OCI-LY7 (cell line): ENCODE results near the gene NRROS. TPM values are rescaled to one million over a fixed set of nuclear protein-coding genes. Genes with fewer than 3 reads are reported as not detected.

Experiments used
- BruUV-seq: library from RNA; stranded (reverse); fragments of 400-500 nt; replicated peaks from 2 replicates; lab custom pipeline; 2021; lab: Mats Ljungman, UMichigan
- CTCF ChIA-PET: fragments of 300-600 bp; sonication (Branson Sonifier 250); formaldehyde crosslinking; loops from one replicate; lab custom pipeline; 2022; ENCODE audit warnings: antibody characterized with exemption; ENCODE audit not compliant: unreplicated experiment; lab: Charles Lee
- POLR2A ChIA-PET: fragments of 300-600 bp; sonication (Branson Sonifier 250); formaldehyde crosslinking; loops from one replicate; lab custom pipeline; 2022; ENCODE audit warnings: antibody characterized with exemption; lab: Charles Lee
- DNase-seq: peaks from one replicate; pipeline ENCODE4 v3.0.0-alpha.2; 2015; ENCODE audit warnings: low spot score
- H2AFZ ChIP-seq: fragments of 200-600 bp; sonication (generic), shearing (Covaris generic); 2 replicates; pipeline ENCODE4 v1.6.1; 2014; ENCODE audit warnings: mild to moderate bottlenecking, antibody characterized with exemption, low read length, moderate library complexity
- H3K27ac ChIP-seq: fragments of 200-600 bp; sonication (generic); 2 replicates; pipeline ENCODE4 v1.5.1; 2014; ENCODE audit warnings: mixed run types, low read depth, mild to moderate bottlenecking, moderate library complexity, low read length, inconsistent platforms; ENCODE audit not compliant: poor library complexity, severe bottlenecking
- H3K36me3 ChIP-seq: fragments of 200-600 bp; sonication (generic); 2 replicates; pipeline ENCODE4 v1.6.1; 2014; ENCODE audit warnings: mild to moderate bottlenecking, antibody characterized with exemption, low read length, moderate library complexity, mixed read lengths; ENCODE audit not compliant: insufficient read depth
- H3K4me1 ChIP-seq: fragments of 200-600 bp; sonication (generic); 2 replicates; pipeline ENCODE4 v1.5.1; 2014; ENCODE audit warnings: mild to moderate bottlenecking, low read length; ENCODE audit not compliant: insufficient read depth, poor library complexity, severe bottlenecking
- H3K4me2 ChIP-seq: fragments of 200-600 bp; sonication (generic); 2 replicates; pipeline ENCODE4 v1.6.1; 2014; ENCODE audit warnings: mild to moderate bottlenecking, low read length
- H3K4me3 ChIP-seq: fragments of 200-600 bp; sonication (generic); 2 replicates; pipeline ENCODE4 v1.5.1; 2014; ENCODE audit warnings: mild to moderate bottlenecking, low read depth, low read length; ENCODE audit not compliant: poor library complexity, severe bottlenecking
- H3K79me2 ChIP-seq: fragments of 200-600 bp; sonication (generic); 2 replicates; pipeline ENCODE4 v1.6.1; 2016; ENCODE audit warnings: low read depth, mild to moderate bottlenecking, low read length, moderate library complexity, mixed read lengths; ENCODE audit not compliant: insufficient read depth
- H3K9me2 ChIP-seq: fragments of 200-600 bp; sonication (generic); 2 replicates; pipeline ENCODE4 v1.6.1; 2016; ENCODE audit warnings: mild to moderate bottlenecking, low read length, mixed read lengths; ENCODE audit not compliant: insufficient read depth
- H3K9me3 ChIP-seq: fragments of 200-600 bp; sonication (generic); 2 replicates; pipeline ENCODE4 v1.6.1; 2014; ENCODE audit warnings: mild to moderate bottlenecking, mixed run types, low read length, mixed read lengths
- H4K20me1 ChIP-seq: fragments of 200-600 bp; sonication (generic); 2 replicates; pipeline ENCODE4 v1.6.1; 2014; ENCODE audit warnings: mild to moderate bottlenecking, antibody characterized with exemption, low read length, moderate library complexity, mixed read lengths; ENCODE audit not compliant: insufficient read depth
- CTCF ChIP-seq: fragments of 200-600 bp; sonication (generic); conservative IDR thresholded peaks from 2 replicates; pipeline ENCODE4 v1.5.1; 2014; ENCODE audit warnings: mild to moderate bottlenecking, antibody characterized with exemption, low read length, moderate library complexity, mixed read lengths
- EZH2phosphoT487 ChIP-seq: fragments of 200-600 bp; sonication (generic); IDR thresholded peaks from 2 replicates; pipeline ENCODE4 v1.6.1; 2018; ENCODE audit warnings: low read depth, borderline replicate concordance, mild to moderate bottlenecking, mixed run types, antibody characterized with exemption, low read length, moderate library complexity, mixed read lengths
- intact Hi-C: fragments of 100-400 bp; cut with micrococcal nuclease; formaldehyde crosslinking; loops from one replicate; pipeline ENCODE4 v1.10.0; 2022; ENCODE audit not compliant: unreplicated experiment
- total RNA-seq, 2 experiments: library from RNA; depleted of rRNA in 1 of 2; stranded (reverse); fragments of >200 nt in 1 of 2; shearing (Covaris generic) in 1 of 2; gene quantifications; 2 replicates each; pipeline ENCODE4 v1.2.3, GENCODE V29; 2014 to 2022

Gene NRROS
- total RNA-seq, 2 experiments from 2014 or later: 1.1 to 3.8 TPM

- no TSS peak for BruUV-seq
- Histone ChIP-seq H2AFZ (peak overlapping the region; percentile 64), H3K27ac (no peak overlapping the region), H3K9me2 (no peaks in the 10 kb centered on the region), H4K20me1 (no peaks in the 10 kb centered on the region), H3K9me3 (no peaks in the 10 kb centered on the region), H3K4me2 (peak overlapping the region; percentile 30), H3K79me2 (no peaks in the 10 kb centered on the region), H3K36me3 (no peaks in the 10 kb centered on the region), H3K4me3 (no peak overlapping the region), H3K4me1 (peaks cover 10% of the 10 kb centered on the region)
- POLR2A ChIA-PET: interaction anchor here (0.9 to 1.3 kb wide), 2 partner anchors 18 to 34 kb away, joined by 3 read pairs; no protein-coding TSS in a partner anchor
- peak; percentile 48 for DNase-seq
- TF ChIP-seq EZH2phosphoT487 (no peak), CTCF (no peak)
- intact Hi-C loops: no loop called here
- CTCF ChIA-PET: no interaction called here
These were observed 30.8 kb downstream of the NRROS start for GRCh38 chr3:196670339-196670738.

DNA sequence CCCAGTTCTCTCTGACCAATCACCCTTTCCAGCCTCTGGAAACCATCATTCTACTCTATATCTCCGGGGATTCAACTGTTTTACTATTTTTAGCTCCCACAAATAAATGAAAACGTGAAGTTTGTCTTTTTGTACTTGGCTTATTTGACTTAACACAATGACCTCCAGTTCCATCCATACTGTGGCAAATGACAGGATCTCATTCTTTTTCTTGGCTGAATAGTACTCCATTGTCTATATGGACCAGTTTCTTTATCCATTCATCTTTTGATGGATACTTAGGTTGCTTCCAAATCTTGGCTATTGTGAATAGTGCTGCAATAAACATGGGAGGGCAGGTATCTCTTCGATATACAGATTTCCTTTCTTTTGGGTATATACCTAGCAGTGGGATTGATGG is 34.1 kb downstream of the NRROS start:
- POLR2A ChIA-PET: interaction anchor here (0.6 kb wide), 1 partner anchor 303 kb away, joined by 4 read pairs; no protein-coding TSS in a partner anchor

More for the DNA sequence above, 34.1 kb downstream of the NRROS start:
- DNase-seq: no peak
- BruUV-seq: no TSS peak
- Histone ChIP-seq H3K79me2 (no peaks in the 10 kb centered on the region), H2AFZ (no peak overlapping the region), H3K4me3 (no peak overlapping the region), H3K27ac (no peak overlapping the region), H3K9me3 (no peaks in the 10 kb centered on the region), H3K4me2 (no peak overlapping the region), H3K4me1 (peaks cover 10% of the 10 kb centered on the region), H4K20me1 (no peaks in the 10 kb centered on the region), H3K36me3 (no peaks in the 10 kb centered on the region), H3K9me2 (no peaks in the 10 kb centered on the region)
- TF ChIP-seq EZH2phosphoT487: no peak
- TF ChIP-seq CTCF: no peak
- intact Hi-C loops: no loop called here
- CTCF ChIA-PET: no interaction called here
